HEK293T (cell line): Measurements from ENCODE around the gene ERCC1.

Experiments used
- CTCF ChIA-PET: fragments of 350-600 bp; formaldehyde crosslinking; extraction: SDS; loops from one replicate; lab custom pipeline; 2021; ENCODE audit warnings: antibody characterized with exemption, inconsistent platforms; lab: Yijun Ruan, JAX
- POLR2A ChIA-PET: fragments of 350-600 bp; formaldehyde crosslinking; extraction: SDS; loops from one replicate; lab custom pipeline; 2020; ENCODE audit warnings: antibody characterized with exemption, inconsistent platforms; lab: Yijun Ruan, JAX
- DNase-seq: peaks from one replicate; pipeline ENCODE4 v3.0.0; 2012; ENCODE audit warnings: mixed read lengths; ENCODE audit errors: extremely low spot score
- ARNT ChIP-seq: fragments of 450-650 bp; IDR thresholded peaks from 2 replicates; pipeline ENCODE4 v1.6.1; 2017; ENCODE audit warnings: mild to moderate bottlenecking
- BHLHE40 ChIP-seq: fragments of 450-650 bp; IDR thresholded peaks from 2 replicates; pipeline ENCODE4 v1.6.1; 2016; ENCODE audit warnings: mild to moderate bottlenecking, moderate library complexity, borderline replicate concordance
- CTBP1 ChIP-seq: fragments of 450-650 bp; IDR thresholded peaks from 2 replicates; pipeline ENCODE4 v1.6.1; 2016; ENCODE audit warnings: borderline replicate concordance
- ELF4 ChIP-seq: fragments of 450-650 bp; IDR thresholded peaks from 2 replicates; pipeline ENCODE4 v1.6.1; 2017; ENCODE audit warnings: antibody characterized with exemption
- FOXA1 ChIP-seq: fragments of 450-650 bp; IDR thresholded peaks from 2 replicates; pipeline ENCODE4 v1.6.1; 2016; ENCODE audit warnings: mild to moderate bottlenecking
- FOXK2 ChIP-seq: fragments of 450-650 bp; IDR thresholded peaks from 2 replicates; pipeline ENCODE4 v1.6.1; 2016; ENCODE audit warnings: mild to moderate bottlenecking
- FOXM1 ChIP-seq: fragments of 450-650 bp; IDR thresholded peaks from 2 replicates; pipeline ENCODE4 v1.6.1; 2017; ENCODE audit warnings: mild to moderate bottlenecking, borderline replicate concordance
- HDGF ChIP-seq: fragments of 450-650 bp; IDR thresholded peaks from 2 replicates; pipeline ENCODE4 v1.6.1; 2017; ENCODE audit warnings: antibody characterized with exemption, borderline replicate concordance
- L3MBTL2 ChIP-seq: fragments of 450-650 bp; conservative IDR thresholded peaks from 2 replicates; pipeline ENCODE4 v1.6.1; 2016; ENCODE audit warnings: mild to moderate bottlenecking
- LEF1 ChIP-seq: fragments of 450-650 bp; IDR thresholded peaks from 2 replicates; pipeline ENCODE4 v1.6.1; 2017; ENCODE audit warnings: mild to moderate bottlenecking, borderline replicate concordance
- NFRKB ChIP-seq: fragments of 450-650 bp; IDR thresholded peaks from 2 replicates; pipeline ENCODE4 v1.6.1; 2016; ENCODE audit warnings: mild to moderate bottlenecking, moderate library complexity
- PKNOX1 ChIP-seq: fragments of 450-650 bp; IDR thresholded peaks from 2 replicates; pipeline ENCODE4 v1.6.1; 2016
- SP1 ChIP-seq: fragments of 450-650 bp; IDR thresholded peaks from 2 replicates; pipeline ENCODE4 v1.6.1; 2017
- SUZ12 ChIP-seq: fragments of 450-650 bp; IDR thresholded peaks from 2 replicates; pipeline ENCODE4 v1.6.1; 2016; ENCODE audit warnings: mild to moderate bottlenecking
- TARDBP ChIP-seq: fragments of 450-650 bp; IDR thresholded peaks from 2 replicates; pipeline ENCODE4 v1.6.1; 2016
- ZNF384 ChIP-seq: fragments of 450-650 bp; IDR thresholded peaks from 2 replicates; pipeline ENCODE4 v1.6.1; 2016

Gene ERCC1

GRCh38 chr19:45451131-45451849 is 27.6 kb upstream of the ERCC1 start:
- POLR2A ChIA-PET: no interaction called here
- DNase-seq: no peak
- CTCF ChIA-PET: interaction anchor here (0.6 kb wide), 1 partner anchor 12 kb away, joined by 3 read pairs; no protein-coding TSS in a partner anchor

GRCh38 chr19:45450012-45450333 is 26.3 kb upstream of the ERCC1 start:
- no peak for TF ChIP-seq PKNOX1
- TF ChIP-seq ELF4: no peak
- TF ChIP-seq SUZ12: no peak
- TF ChIP-seq CTBP1: no peak
- no peak for TF ChIP-seq NFRKB
- ChIA-PET CTCF (interaction anchor here (0.6 to 1.6 kb wide), 4 partner anchors 9 to 43 kb away, joined by 3 to 5 read pairs (median 3); no protein-coding TSS in a partner anchor), POLR2A (no interaction called here)
- DNase-seq: no peak

More at GRCh38 chr19:45451131-45451849, 27.6 kb upstream of the ERCC1 start:
- TF ChIP-seq FOXK2: no peak
- no peak for TF ChIP-seq BHLHE40
- TF ChIP-seq ELF4: no peak
- no peak for TF ChIP-seq SUZ12
- no peak for TF ChIP-seq HDGF
- no peak for TF ChIP-seq LEF1
- no peak for TF ChIP-seq NFRKB
- no peak for TF ChIP-seq FOXA1
- no peak for TF ChIP-seq SP1
- TF ChIP-seq L3MBTL2: no peak
- TF ChIP-seq TARDBP: no peak
- no peak for TF ChIP-seq PKNOX1
- no peak for TF ChIP-seq FOXM1
- TF ChIP-seq ZNF384: no peak
- TF ChIP-seq ARNT: no peak
- no peak for TF ChIP-seq CTBP1

GRCh38 chr19:45448887-45449299 is 25.2 kb upstream of the ERCC1 start:
- DNase-seq: no peak
- ChIA-PET CTCF (interaction anchor here (1.6 kb wide), 2 partner anchors 9 to 30 kb away, joined by 3 to 5 read pairs; no protein-coding TSS in a partner anchor), POLR2A (interaction anchor here (1.1 kb wide), 1 partner anchor 10 kb away, joined by 4 read pairs; no protein-coding TSS in a partner anchor)
- no peak for TF ChIP-seq SUZ12
- TF ChIP-seq CTBP1: no peak
- TF ChIP-seq FOXK2: no peak
- no peak for TF ChIP-seq ELF4
- TF ChIP-seq TARDBP: no peak
- no peak for TF ChIP-seq L3MBTL2
- TF ChIP-seq FOXA1: no peak
- no peak for TF ChIP-seq ARNT
- no peak for TF ChIP-seq NFRKB
- TF ChIP-seq LEF1: no peak
- no peak for TF ChIP-seq HDGF
- no peak for TF ChIP-seq SP1
- no peak for TF ChIP-seq FOXM1
- TF ChIP-seq ZNF384: no peak
- TF ChIP-seq PKNOX1: no peak
- no peak for TF ChIP-seq BHLHE40

GRCh38 chr19:45448425-45448756 is 24.7 kb upstream of the ERCC1 start:
- no peak for TF ChIP-seq BHLHE40
- TF ChIP-seq FOXK2: no peak
- CTCF ChIA-PET: interaction anchor here (1.6 kb wide), 1 partner anchor 8 kb away, joined by 3 read pairs; no protein-coding TSS in a partner anchor
- POLR2A ChIA-PET: interaction anchor here (1.1 kb wide), 1 partner anchor 9 kb away, joined by 4 read pairs; no protein-coding TSS in a partner anchor
- no peak for DNase-seq

- POLR2A ChIA-PET: interaction anchor here (1.3 kb wide), 1 partner anchor 38 kb away, joined by 3 read pairs; no protein-coding TSS in a partner anchor
- no peak for DNase-seq
- TF ChIP-seq BHLHE40 (no peak), L3MBTL2 (no peak), FOXA1 (no peak), ZNF384 (0 out of 2 replicates have a peak, but pooled peaks have one; percentile 10)
- CTCF ChIA-PET: interaction anchor here (1.2 to 1.4 kb wide), 2 partner anchors 30 to 32 kb away, joined by 3 read pairs; no protein-coding TSS in a partner anchor
These were observed 23.2 kb upstream of the ERCC1 start for GRCh38 chr19:45446944-45447343.

GRCh38 chr19:45446295-45446694 is 22.6 kb upstream of the ERCC1 start:
- no peak for DNase-seq
- ChIA-PET CTCF (interaction anchor here (1.2 to 1.4 kb wide), 2 partner anchors 30 to 32 kb away, joined by 3 read pairs; no protein-coding TSS in a partner anchor), POLR2A (interaction anchor here (1.1 kb wide), 1 partner anchor 33 kb away, joined by 3 read pairs; no protein-coding TSS in a partner anchor)
- 0 out of 2 replicates have a peak, but pooled peaks have one; percentile 21 for TF ChIP-seq CTBP1
- TF ChIP-seq NFRKB: no peak
